HEK293 (cell line): ENCODE results near the gene DNAAF5.

Source experiments
- CTCF ChIA-PET: fragments of 350-600 bp; formaldehyde crosslinking; extraction: SDS; loops from one replicate; lab custom pipeline; 2021; ENCODE audit warnings: antibody characterized with exemption; lab: Yijun Ruan, JAX
- POLR2A ChIA-PET: fragments of 300-600 bp; formaldehyde crosslinking; extraction: SDS; loops from one replicate; lab custom pipeline; 2020; ENCODE audit warnings: antibody characterized with exemption, inconsistent platforms; lab: Yijun Ruan, JAX
- H3K27ac ChIP-seq: fragments of 200-500 bp; sonication (Bioruptor generic); 2 replicates; pipeline ENCODE4 v1.5.1; 2014; ENCODE audit warnings: low read depth, low read length, control low read depth, inconsistent platforms; ENCODE audit errors: extremely low read depth
- H3K36me3 ChIP-seq, 2 experiments: fragments of 200-500 bp in 1 of 2; sonication (Bioruptor generic) in 1 of 2; 1 replicate in 1 of 2; 2 replicates in 1 of 2; pipeline ENCODE4 v1.5.1; 2014 to 2017; ENCODE audit warnings: inconsistent platforms in 2 of 2, low read length in 2 of 2; ENCODE audit not compliant: control insufficient read depth in 2 of 2, insufficient read depth in 1 of 2
- H3K4me1 ChIP-seq: fragments of 200-500 bp; sonication (Bioruptor generic); 2 replicates; pipeline ENCODE4 v1.5.1; 2014; ENCODE audit warnings: mild to moderate bottlenecking, low read length, inconsistent platforms; ENCODE audit not compliant: control insufficient read depth, insufficient read depth
- H3K4me3 ChIP-seq: 2 replicates; pipeline ENCODE4 v1.5.1; 2011; ENCODE audit warnings: low read depth, mild to moderate bottlenecking, control low read depth, low read length, moderate library complexity
- H3K9me3 ChIP-seq: fragments of 200-500 bp; sonication (Bioruptor generic); 2 replicates; pipeline ENCODE4 v1.5.1; 2014; ENCODE audit warnings: low read depth, low read length, inconsistent platforms; ENCODE audit not compliant: control insufficient read depth, insufficient read depth
- BCL11A ChIP-seq: fragments of 450-650 bp; formaldehyde crosslinking; IDR thresholded peaks from 2 replicates; pipeline ENCODE4 v1.5.1; 2016; ENCODE audit warnings: low read depth, missing biosample characterization, missing genetic modification characterization
- GLI2 ChIP-seq: fragments of 450-650 bp; formaldehyde crosslinking; IDR thresholded peaks from 2 replicates; pipeline ENCODE4; 2017; ENCODE audit warnings: missing biosample characterization, missing genetic modification characterization, low read depth, borderline replicate concordance
- GLIS2 ChIP-seq: fragments of 450-650 bp; formaldehyde crosslinking; IDR thresholded peaks from 2 replicates; pipeline ENCODE4 v1.5.1; 2016; ENCODE audit warnings: missing biosample characterization, missing genetic modification characterization
- KLF1 ChIP-seq: fragments of 450-650 bp; formaldehyde crosslinking; IDR thresholded peaks from 2 replicates; pipeline ENCODE4 v1.5.1; 2016; ENCODE audit warnings: missing biosample characterization, missing genetic modification characterization
- SETDB1 ChIP-seq: IDR thresholded peaks from one replicate; pipeline ENCODE4 v1.6.1; 2017; ENCODE audit warnings: mild to moderate bottlenecking, low read length, moderate library complexity, mixed read lengths; ENCODE audit not compliant: insufficient read length
- YY2 ChIP-seq: fragments of 450-650 bp; formaldehyde crosslinking; IDR thresholded peaks from 2 replicates; pipeline ENCODE4 v1.5.1; 2016; ENCODE audit warnings: missing biosample characterization, missing genetic modification characterization
- ZNF133 ChIP-seq: fragments of 450-650 bp; formaldehyde crosslinking; IDR thresholded peaks from 2 replicates; pipeline ENCODE4 v1.5.1; 2016; ENCODE audit warnings: missing biosample characterization, missing genetic modification characterization
- ZNF140 ChIP-seq: fragments of 450-650 bp; formaldehyde crosslinking; IDR thresholded peaks from 2 replicates; pipeline ENCODE4 v1.5.1; 2016; ENCODE audit warnings: missing biosample characterization, missing genetic modification characterization
- ZNF146 ChIP-seq: fragments of 450-650 bp; formaldehyde crosslinking; IDR thresholded peaks from 2 replicates; pipeline ENCODE4 v1.5.1; 2016; ENCODE audit warnings: missing biosample characterization, missing genetic modification characterization
- ZNF157 ChIP-seq: fragments of 450-650 bp; formaldehyde crosslinking; IDR thresholded peaks from 2 replicates; pipeline ENCODE4 v1.5.1; 2016; ENCODE audit warnings: missing biosample characterization, missing genetic modification characterization
- ZNF202 ChIP-seq: fragments of 450-650 bp; formaldehyde crosslinking; IDR thresholded peaks from 2 replicates; pipeline ENCODE4 v1.5.1; 2016; ENCODE audit warnings: missing biosample characterization, missing genetic modification characterization, borderline replicate concordance
- ZNF23 ChIP-seq: fragments of 450-650 bp; formaldehyde crosslinking; IDR thresholded peaks from 2 replicates; pipeline ENCODE4 v1.5.1; 2016; ENCODE audit warnings: missing biosample characterization, missing genetic modification characterization, borderline replicate concordance
- ZNF354C ChIP-seq: fragments of 450-650 bp; formaldehyde crosslinking; IDR thresholded peaks from 2 replicates; pipeline ENCODE4 v1.5.1; 2016; ENCODE audit warnings: missing biosample characterization, missing genetic modification characterization, low read depth, borderline replicate concordance
- ZNF362 ChIP-seq: fragments of 450-650 bp; formaldehyde crosslinking; IDR thresholded peaks from 2 replicates; pipeline ENCODE4 v1.5.1; 2016; ENCODE audit warnings: missing biosample characterization, missing genetic modification characterization
- ZNF544 ChIP-seq: fragments of 450-650 bp; formaldehyde crosslinking; IDR thresholded peaks from 2 replicates; pipeline ENCODE4 v1.5.0; 2017; ENCODE audit warnings: missing biosample characterization, missing genetic modification characterization
- ZNF654 ChIP-seq: fragments of 450-650 bp; formaldehyde crosslinking; IDR thresholded peaks from 2 replicates; pipeline ENCODE4 v1.5.1; 2016; ENCODE audit warnings: low read depth, missing biosample characterization, missing genetic modification characterization
- ZNF704 ChIP-seq: fragments of 450-650 bp; formaldehyde crosslinking; IDR thresholded peaks from 2 replicates; pipeline ENCODE4 v1.5.1; 2016; ENCODE audit warnings: missing biosample characterization, missing genetic modification characterization
- ZNF768 ChIP-seq: fragments of 450-650 bp; formaldehyde crosslinking; IDR thresholded peaks from 2 replicates; pipeline ENCODE4 v1.5.1; 2018; ENCODE audit warnings: missing biosample characterization, mild to moderate bottlenecking, missing genetic modification characterization
- ZNF785 ChIP-seq: fragments of 450-650 bp; formaldehyde crosslinking; IDR thresholded peaks from 2 replicates; pipeline ENCODE4 v1.5.1; 2016; ENCODE audit warnings: missing biosample characterization, missing genetic modification characterization
- ZNF837 ChIP-seq: fragments of 450-650 bp; formaldehyde crosslinking; IDR thresholded peaks from 2 replicates; pipeline ENCODE4 v1.5.1; 2016; ENCODE audit warnings: missing biosample characterization, missing genetic modification characterization
- ZSCAN4 ChIP-seq: fragments of 450-650 bp; formaldehyde crosslinking; IDR thresholded peaks from 2 replicates; pipeline ENCODE4 v1.5.1; 2017; ENCODE audit warnings: missing biosample characterization, missing genetic modification characterization
- TF ChIP-seq, protein P1 (sequence below): fragments of 450-650 bp; formaldehyde crosslinking; optimal IDR thresholded peaks from 2 replicates; pipeline ENCODE3; 2016; ENCODE audit warnings: missing biosample characterization, mild to moderate bottlenecking, missing genetic modification characterization

DNAAF5 gene

GRCh38 chr7:741191-741671, 14.7 kb downstream of the DNAAF5 start:
- no peak overlapping the region for H3K4me3 ChIP-seq
- no peaks in the 10 kb centered on the region for H3K9me3 ChIP-seq
- POLR2A ChIA-PET: no interaction called here
- CTCF ChIA-PET: interaction anchor here (0.6 to 1.0 kb wide), 2 partner anchors 34 to 253 kb away, joined by 3 to 4 read pairs; no protein-coding TSS in a partner anchor
- TF ChIP-seq ZNF785 (tag by site-specific recombination) (no peak), GLI2 (tag by site-specific recombination) (no peak), KLF1 (no peak), ZNF133 (no peak), ZNF202 (no peak), ZNF157 (tag by site-specific recombination) (no peak), ZNF654 (tag by site-specific recombination) (no peak), ZNF140 (no peak), ZNF23 (tag by site-specific recombination) (no peak), ZNF354C (tag by site-specific recombination) (no peak), ZNF362 (tag by site-specific recombination) (no peak)
- TF ChIP-seq, protein P1, sequence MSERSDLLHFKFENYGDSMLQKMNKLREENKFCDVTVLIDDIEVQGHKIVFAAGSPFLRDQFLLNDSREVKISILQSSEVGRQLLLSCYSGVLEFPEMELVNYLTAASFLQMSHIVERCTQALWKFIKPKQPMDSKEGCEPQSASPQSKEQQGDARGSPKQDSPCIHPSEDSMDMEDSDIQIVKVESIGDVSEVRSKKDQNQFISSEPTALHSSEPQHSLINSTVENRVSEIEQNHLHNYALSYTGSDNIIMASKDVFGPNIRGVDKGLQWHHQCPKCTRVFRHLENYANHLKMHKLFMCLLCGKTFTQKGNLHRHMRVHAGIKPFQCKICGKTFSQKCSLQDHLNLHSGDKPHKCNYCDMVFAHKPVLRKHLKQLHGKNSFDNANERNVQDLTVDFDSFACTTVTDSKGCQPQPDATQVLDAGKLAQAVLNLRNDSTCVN (tag by site-specific recombination): no peak
- H3K36me3 ChIP-seq: peaks cover 7 to 51% of the 10 kb centered on the region in 2 experiments; a peak in 2 of 3 replicates
- no peak overlapping the region for H3K27ac ChIP-seq
- H3K4me1 ChIP-seq: no peaks in the 10 kb centered on the region

- POLR2A ChIA-PET: interaction anchor here (1.1 kb wide), 1 partner anchor 11 kb away, joined by 3 read pairs; no protein-coding TSS in a partner anchor
- Histone ChIP-seq H3K36me3 (peaks cover 7 to 51% of the 10 kb centered on the region in 2 experiments; a peak in 2 of 3 replicates), H3K9me3 (no peaks in the 10 kb centered on the region), H3K27ac (no peak overlapping the region), H3K4me1 (no peaks in the 10 kb centered on the region), H3K4me3 (no peak overlapping the region)
- CTCF ChIA-PET: interaction anchor here (1.0 kb wide), 2 partner anchors 33 to 376 kb away, joined by 3 to 5 read pairs; no protein-coding TSS in a partner anchor
- TF ChIP-seq ZNF704 (no peak), BCL11A (tag by site-specific recombination) (no peak), ZNF362 (tag by site-specific recombination) (no peak), ZNF544 (tag by site-specific recombination) (no peak), ZNF768 (no peak), ZNF146 (tag by site-specific recombination) (no peak), SETDB1 (no peak), GLIS2 (tag by site-specific recombination) (no peak), ZSCAN4 (no peak), YY2 (tag by site-specific recombination) (no peak), ZNF837 (no peak)
Measured at GRCh38 chr7:741850-742249, 15.4 kb downstream of the DNAAF5 start.
